Esophagus squamous epithelium (tissue), 4 donors: ENCODE data around the gene TSPAN5.

Experiments used
- POLR2A ChIP-seq, 4 donors: fragments of 450-650 bp; IDR thresholded peaks; one replicate each; pipeline ENCODE4 v1.6.1; 2017; ENCODE audit warnings: antibody characterized with exemption in 4 of 4, mild to moderate bottlenecking in 4 of 4, moderate library complexity in 3 of 4
- TF ChIP-seq, protein P1 (sequence below), 6 experiments: fragments of 450-650 bp in 4 of 6; fragments of 200-600 bp in 2 of 6; sonication (generic) in 2 of 6; IDR thresholded peaks; one replicate each; pipeline ENCODE4 v1.5.1; 2016 to 2019; ENCODE audit warnings: antibody characterized with exemption in 6 of 6, mild to moderate bottlenecking in 4 of 6, moderate library complexity in 4 of 6

DNA sequence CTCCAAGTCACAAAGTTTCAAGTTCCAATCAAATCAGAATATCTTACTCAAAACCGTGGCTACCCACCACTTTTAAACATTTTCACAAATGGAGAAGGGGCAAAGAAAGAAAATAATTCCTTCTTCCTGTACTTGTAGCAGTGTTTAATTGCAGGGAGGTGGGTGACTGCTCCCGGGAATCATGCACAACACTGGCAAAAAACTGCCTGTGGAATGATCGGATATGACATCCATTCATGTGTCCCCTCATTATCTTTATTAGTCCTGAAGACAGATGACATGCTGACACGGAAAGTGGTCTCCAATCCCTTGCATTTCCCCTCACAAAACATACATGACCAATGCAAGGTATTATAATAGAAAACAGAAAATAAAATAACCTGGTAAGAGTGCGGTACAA is 2.0 kb downstream of the TSPAN5 start:
- TF ChIP-seq, protein P1, sequence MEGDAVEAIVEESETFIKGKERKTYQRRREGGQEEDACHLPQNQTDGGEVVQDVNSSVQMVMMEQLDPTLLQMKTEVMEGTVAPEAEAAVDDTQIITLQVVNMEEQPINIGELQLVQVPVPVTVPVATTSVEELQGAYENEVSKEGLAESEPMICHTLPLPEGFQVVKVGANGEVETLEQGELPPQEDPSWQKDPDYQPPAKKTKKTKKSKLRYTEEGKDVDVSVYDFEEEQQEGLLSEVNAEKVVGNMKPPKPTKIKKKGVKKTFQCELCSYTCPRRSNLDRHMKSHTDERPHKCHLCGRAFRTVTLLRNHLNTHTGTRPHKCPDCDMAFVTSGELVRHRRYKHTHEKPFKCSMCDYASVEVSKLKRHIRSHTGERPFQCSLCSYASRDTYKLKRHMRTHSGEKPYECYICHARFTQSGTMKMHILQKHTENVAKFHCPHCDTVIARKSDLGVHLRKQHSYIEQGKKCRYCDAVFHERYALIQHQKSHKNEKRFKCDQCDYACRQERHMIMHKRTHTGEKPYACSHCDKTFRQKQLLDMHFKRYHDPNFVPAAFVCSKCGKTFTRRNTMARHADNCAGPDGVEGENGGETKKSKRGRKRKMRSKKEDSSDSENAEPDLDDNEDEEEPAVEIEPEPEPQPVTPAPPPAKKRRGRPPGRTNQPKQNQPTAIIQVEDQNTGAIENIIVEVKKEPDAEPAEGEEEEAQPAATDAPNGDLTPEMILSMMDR (IDR thresholded peaks at IDR 0.05): no peak
- TF ChIP-seq POLR2A (IDR thresholded peaks at IDR 0.05): no peak
